GM18907 (cell line): ENCODE measurements around the gene NUDT12.
A peak's percentile ranks its signal among the peaks of the same experiment; 100 is the strongest.

Source experiments
- ATAC-seq: cut with Tn5 transposase; IDR thresholded peaks from one replicate; pipeline ENCODE4 v1.9.1; 2021; ENCODE audit warnings: mild to moderate bottlenecking, moderate library complexity; ENCODE audit not compliant: unreplicated experiment

Gene NUDT12

GRCh38 chr5:103562453-103563157 lies at the start of gene NUDT12:
Gene NUDT12, minus strand, starts transcription at chr5:103562789. Its CDS starts 2,541 bp downstream, at chr5:103560248.
- ATAC-seq: peak; percentile 97

DNA sequence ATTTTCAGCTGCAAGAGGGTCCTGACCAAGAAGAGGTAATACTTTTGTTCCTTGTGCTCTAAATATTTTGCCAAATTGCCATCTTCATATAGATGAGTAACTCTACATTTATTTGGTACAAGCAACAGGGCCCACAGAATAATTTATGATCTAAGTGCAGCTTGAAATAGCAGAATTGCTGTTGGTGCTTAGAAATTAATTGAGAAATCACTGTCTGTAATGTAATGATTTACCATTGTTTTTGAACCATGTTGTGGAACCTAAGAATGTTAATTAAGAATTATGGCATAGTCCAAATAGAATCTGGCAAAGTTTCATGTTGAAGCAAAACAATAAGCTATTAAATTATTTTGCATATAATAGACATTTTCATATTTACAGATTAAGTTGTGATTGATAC lies 44.8 kb upstream of the NUDT12 start:
- ATAC-seq: no peak

DNA sequence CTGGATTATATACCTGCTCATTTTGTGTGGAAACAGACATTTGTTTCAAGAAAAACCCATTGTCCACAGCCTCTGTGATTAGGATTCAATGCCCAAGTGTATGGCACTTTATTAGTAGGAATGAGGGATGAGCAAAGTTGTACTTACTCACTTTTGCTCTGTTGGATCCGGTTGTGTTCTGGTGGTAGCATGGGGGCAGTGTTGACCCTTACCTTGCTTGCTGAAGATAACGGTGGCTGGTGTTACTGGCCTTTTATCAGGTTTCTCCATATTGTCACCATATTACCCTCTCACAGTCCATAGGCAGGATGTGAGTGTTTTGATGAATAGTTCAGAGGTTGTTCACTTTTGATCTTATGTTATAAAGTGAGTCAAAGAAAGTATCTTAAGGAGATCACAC lies 42.7 kb upstream of the NUDT12 start:
- no peak for ATAC-seq

DNA sequence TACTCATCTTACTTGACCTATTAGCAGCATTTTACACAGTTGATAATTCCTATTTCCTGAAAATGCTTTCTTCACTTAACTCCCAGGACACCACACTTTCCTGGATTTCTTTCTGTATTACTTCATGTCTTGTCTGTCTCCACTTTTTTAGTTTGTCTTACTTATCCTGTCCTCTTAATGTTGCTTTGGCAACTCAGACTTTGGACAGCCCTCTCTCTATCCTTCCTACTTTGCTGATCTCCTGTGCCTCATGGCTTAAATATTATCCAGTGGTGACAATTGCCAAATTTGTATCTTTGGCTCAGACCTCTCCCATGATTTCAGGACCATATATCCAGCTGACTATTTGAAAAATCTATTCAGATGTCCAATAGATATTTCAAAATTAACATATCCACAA lies 39.8 kb upstream of the NUDT12 start:
- no peak for ATAC-seq

GRCh38 chr5:103601314-103601713 lies 38.7 kb upstream of the NUDT12 start:
- no peak for ATAC-seq

DNA sequence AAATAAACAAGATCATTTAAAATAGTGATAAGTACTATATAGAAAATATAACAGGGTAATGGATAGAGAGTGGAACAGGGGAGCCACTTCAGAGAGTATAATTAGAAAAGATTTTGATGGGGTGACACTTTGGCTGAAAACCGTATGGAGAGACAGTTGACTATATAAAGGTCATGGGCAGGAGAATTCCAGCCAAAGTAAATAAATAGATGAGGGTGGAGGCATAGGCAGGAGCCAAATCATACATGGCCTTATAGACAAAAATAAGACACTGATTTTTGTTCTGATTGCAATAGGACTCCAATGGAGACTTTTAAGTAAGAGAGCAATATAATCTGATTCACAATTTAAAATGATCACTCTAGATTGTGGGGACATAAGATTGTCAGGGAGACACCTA lies 37.5 kb upstream of the NUDT12 start:
- ATAC-seq: no peak

GRCh38 chr5:103598997-103599566 lies 36.5 kb upstream of the NUDT12 start:
- ATAC-seq: no peak

- no peak for ATAC-seq
Observed at GRCh38 chr5:103590221-103590620, 27.6 kb upstream of the NUDT12 start.

DNA sequence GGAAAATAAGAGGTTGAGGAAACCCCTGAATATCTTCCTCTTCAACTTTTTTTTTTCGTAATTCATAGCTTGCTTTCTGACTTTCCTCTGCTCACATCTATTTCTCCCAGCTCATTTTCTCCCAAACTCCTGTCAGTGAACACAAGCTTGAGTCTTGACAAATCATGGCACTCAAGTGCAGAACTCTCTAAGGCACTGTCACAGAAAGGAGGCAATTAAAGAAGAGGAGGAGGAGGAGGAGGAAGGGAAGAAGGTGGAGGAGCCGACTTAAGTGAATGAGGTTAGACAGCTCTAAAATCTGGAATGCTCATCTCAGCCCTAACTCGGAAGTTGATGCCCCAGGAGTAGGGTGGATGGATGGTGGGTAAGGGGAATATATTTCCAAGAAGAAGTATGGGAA lies 27.2 kb upstream of the NUDT12 start:
- no peak for ATAC-seq

DNA sequence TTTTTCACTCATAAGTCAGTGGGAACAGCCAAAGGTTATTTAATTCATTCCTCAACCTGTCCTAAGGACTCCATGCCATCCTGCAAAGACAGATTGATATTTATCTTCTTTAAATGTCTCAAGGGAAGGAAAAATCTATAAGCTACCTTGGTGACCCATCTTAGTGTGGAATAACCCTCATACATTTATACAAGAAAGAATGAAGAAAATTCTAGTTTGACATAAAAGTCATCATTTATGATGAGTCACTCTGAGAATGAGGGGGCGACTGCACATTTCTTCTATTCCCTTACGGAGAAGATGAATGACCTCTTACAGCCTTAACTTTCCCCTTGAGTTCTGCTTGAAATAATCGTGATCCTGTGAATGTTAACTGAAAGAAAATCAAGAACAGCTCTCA lies 26.8 kb upstream of the NUDT12 start:
- ATAC-seq: no peak

DNA sequence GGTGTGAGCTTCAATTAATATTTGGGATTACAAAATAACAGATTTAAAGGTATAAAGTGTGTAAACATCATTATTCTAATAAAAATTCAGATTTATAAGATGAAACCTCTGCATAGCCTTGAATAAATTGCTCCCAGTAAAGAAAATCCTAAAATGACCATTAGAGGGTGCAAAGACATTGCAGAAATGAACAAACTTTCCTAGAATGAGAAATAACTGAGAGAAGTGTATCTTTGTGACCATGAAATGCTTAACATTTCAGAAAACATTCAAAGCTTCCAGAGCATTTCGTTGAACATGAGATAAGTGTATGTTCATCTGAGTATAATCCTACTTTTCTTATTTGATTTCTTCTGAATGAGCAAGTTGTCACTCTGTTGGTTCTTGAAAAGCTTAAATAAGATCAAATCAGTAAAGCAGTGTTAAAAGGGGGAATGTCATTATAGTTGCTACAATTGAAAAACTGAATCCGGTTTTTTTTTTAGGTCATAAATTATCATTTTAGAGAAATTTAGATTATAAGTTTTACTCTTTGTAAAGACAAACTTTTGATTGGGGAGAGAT lies 24.7 kb upstream of the NUDT12 start:
- no peak for ATAC-seq

DNA sequence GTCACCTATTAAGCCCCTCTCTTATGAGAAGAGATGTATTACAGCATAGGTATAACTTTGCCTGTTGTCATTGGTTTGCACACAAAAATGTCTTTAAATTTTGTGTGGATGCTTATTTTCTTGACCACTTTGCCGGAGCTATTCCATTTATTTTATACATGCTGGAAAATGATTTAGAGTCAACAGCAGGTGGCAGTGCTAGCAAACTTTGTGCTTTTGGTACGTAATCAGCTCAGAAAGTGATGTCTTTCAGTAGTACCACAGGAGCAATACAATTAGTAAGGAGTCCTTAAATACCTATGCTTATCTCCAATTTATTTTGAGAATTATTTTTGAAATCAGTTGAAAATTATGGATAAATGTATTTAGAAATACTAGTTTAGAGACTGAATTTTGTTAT lies 19.8 kb upstream of the NUDT12 start:
- ATAC-seq: no peak

DNA sequence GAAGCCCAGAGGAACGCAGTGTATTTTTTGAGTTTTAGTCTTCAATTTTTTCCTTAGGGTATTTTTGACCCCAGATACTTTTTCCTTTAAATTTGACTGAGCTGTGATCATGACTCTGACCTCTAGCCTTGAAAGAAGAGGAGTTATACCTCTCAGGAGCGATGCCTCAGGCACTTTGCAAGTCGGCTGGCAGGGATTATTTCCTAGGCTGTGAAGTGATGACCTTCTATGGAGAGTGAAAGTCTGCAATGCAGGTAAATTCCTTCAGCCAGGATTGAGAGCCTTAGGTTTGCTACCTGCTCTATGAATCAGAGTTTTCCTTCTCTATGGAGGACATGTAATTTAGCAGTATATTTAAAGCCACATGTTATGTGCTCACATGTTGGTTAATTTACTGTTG lies 10.8 kb upstream of the NUDT12 start:
- no peak for ATAC-seq

GRCh38 chr5:103572454-103572853 lies 9.9 kb upstream of the NUDT12 start:
- no peak for ATAC-seq

DNA sequence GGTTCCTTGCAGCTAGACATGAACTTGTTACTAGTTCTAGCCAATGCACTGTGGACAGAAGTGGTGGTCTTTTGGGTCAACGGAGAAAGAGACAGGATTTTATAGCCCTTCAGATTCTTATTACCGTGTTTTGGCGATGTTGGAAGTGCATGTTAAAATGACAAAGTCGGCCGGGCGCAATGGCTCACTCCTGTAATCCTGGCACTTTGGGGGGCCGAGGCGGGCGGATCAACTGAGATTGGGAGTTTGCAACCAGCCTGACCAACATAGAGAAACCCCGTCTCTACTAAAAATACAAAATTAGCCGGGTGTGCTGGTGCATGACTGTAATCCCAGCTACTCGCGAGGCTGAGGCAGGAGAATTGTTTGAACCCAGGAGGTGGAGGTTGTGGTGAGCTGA lies 9.1 kb upstream of the NUDT12 start:
- ATAC-seq: no peak

DNA sequence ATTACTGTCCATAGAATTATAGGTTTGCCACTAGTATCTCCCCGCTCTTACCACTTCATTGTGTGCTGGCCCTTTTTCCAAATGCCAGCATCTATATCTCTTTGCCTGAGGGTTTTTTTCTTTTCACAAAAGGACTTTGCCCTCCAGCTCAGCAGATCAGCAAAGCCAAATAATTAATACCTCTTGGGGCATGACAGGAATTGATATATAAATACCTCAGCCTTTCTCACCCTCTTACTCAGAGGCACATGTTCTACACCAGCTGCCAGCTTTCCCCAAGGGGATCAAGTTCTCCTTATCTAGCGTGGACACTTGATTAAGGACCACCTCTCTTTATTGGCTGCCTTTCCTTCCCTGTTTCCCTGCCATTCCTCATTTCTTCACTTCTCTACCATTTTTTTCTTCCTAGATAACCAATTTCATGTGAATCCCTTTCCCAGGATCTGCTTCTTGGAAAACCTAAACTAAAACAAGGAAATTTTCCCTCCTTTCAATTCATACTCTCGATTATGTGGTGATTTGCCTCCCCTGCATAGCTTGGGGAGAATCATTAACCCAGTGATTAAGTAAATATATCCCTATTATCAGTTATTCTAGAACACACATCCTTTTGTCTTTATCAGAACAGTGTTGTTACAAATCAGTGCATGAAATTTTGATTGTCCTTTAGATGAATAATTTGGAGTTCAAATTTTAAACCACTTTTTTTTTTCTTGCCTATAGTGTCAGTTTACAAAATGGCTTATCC lies 6.9 kb upstream of the NUDT12 start:
- ATAC-seq: no peak

- no peak for ATAC-seq
Observed at GRCh38 chr5:103565719-103566118, 3.1 kb upstream of the NUDT12 start.

DNA sequence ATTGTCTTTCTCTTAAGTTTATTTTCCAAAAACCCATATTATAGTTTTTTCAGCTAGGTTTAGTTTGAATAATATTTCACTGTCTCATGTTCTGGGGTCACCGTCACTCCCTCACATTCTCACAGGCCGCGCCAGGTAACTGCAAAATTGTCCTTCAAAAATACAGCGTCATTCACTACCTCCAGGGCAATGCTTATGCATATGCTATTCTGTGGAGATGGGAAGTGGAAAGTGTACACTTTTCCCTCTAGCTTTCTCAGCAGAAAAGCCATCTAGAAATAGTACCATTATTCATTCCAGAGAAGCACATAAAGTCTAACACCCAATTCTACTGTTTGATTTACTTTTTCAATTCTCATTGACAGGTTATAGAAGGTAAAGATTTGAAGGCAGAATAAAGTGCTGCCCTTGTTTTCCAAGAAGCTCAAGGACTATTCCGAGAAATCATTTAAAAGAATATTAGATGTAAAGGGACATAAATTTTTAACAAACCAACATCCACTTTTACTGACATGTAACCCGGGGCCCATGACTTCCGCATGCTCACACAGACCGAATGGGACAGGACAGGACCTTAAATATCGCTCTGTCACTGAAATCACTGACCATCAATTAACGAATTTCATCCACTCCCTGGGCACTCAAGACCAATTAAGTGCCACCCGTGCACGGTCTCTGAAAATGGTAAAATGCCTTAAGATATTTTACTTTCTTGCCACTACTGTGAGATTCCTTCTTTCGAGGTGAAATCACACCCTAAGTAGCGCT lies 720 bp downstream of the NUDT12 start:
- peak; percentile 60 for ATAC-seq

DNA sequence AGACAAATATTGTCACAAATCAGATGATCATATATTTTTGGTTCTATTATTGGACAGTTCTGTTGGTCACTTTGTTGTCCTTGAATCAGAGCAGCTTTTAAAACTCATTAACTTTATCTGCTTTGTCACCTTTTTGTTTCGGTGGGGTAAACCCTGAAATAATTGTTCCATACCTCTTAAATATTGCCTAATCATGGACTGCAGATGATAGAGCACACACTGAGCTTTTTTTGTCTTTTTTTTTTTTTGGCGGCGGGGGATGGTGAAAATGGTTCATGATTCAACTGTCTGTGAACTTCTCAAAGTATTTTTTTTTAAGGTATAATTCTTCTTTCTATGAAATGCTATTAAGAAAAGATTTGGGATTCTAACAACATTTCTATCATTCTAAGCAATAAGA lies 1.8 kb downstream of the NUDT12 start:
- no peak for ATAC-seq

GRCh38 chr5:103546858-103547257 lies 15.7 kb downstream of the NUDT12 start:
- ATAC-seq: no peak

GRCh38 chr5:103542441-103542840 lies 20.1 kb downstream of the NUDT12 start:
- ATAC-seq: no peak
